HepG2 (cell line): Measurements from ENCODE around the gene PEX14. TPM values are rescaled to one million over a fixed set of nuclear protein-coding genes. Genes with fewer than 3 reads are reported as not detected.

Source experiments
- CAMTA2 ChIP-seq: sonication (generic); formaldehyde crosslinking; IDR thresholded peaks from 2 replicates; pipeline ENCODE4 v1.4.0; 2020; ENCODE audit warnings: mild to moderate bottlenecking, missing genetic modification reagents, borderline replicate concordance
- CHD2 ChIP-seq: IDR thresholded peaks from 2 replicates; pipeline ENCODE4 v1.6.1; 2011; ENCODE audit warnings: low read depth, low read length, improper control_type of control experiment
- NFRKB ChIP-seq: fragments of 450-650 bp; IDR thresholded peaks from 2 replicates; pipeline ENCODE4 v1.6.1; 2017
- RERE ChIP-seq: IDR thresholded peaks from 2 replicates; pipeline ENCODE4 v1.6.1; 2016; ENCODE audit warnings: low read depth, missing genetic modification reagents, missing compliant biosample characterization
- SMAD3 ChIP-seq: sonication (generic); formaldehyde crosslinking; IDR thresholded peaks from 2 replicates; pipeline ENCODE4 v1.4.0; 2020; ENCODE audit warnings: missing genetic modification reagents
- SRSF9 ChIP-seq: fragments of 200-400 bp; formaldehyde crosslinking; IDR thresholded peaks from 2 replicates; pipeline ENCODE4 v1.6.1; 2018; ENCODE audit warnings: borderline replicate concordance, mild to moderate bottlenecking, low read depth, low read length; ENCODE audit not compliant: insufficient read depth, poor library complexity, severe bottlenecking
- TCF7L2 ChIP-seq: IDR thresholded peaks from 2 replicates; pipeline ENCODE4 v1.6.1; 2011; ENCODE audit warnings: mild to moderate bottlenecking, low read depth, low read length, moderate library complexity
- USF2 ChIP-seq, 2 experiments: sonication (generic) in 1 of 2; formaldehyde crosslinking in 1 of 2; IDR thresholded peaks; 2 replicates each; pipeline versions ENCODE4 v1.5.1 to v1.6.1; 2011 to 2020; ENCODE audit warnings: borderline replicate concordance in 1 of 2, low read depth in 1 of 2, low read length in 1 of 2, mild to moderate bottlenecking in 1 of 2, missing genetic modification reagents in 1 of 2, moderate library complexity in 1 of 2
- ZNF12 ChIP-seq: sonication (generic); formaldehyde crosslinking; IDR thresholded peaks from 2 replicates; pipeline ENCODE4 v1.5.0; 2020; ENCODE audit warnings: missing genetic modification reagents
- ZNF274 ChIP-seq: sonication (generic); formaldehyde crosslinking; IDR thresholded peaks from 2 replicates; pipeline ENCODE4 v1.5.1; 2020; ENCODE audit warnings: mild to moderate bottlenecking, missing genetic modification reagents
- ZNF30 ChIP-seq: sonication (generic); formaldehyde crosslinking; IDR thresholded peaks from 2 replicates; pipeline ENCODE4 v1.5.0; 2020; ENCODE audit warnings: mild to moderate bottlenecking, missing genetic modification reagents
- ZNF337 ChIP-seq: sonication (generic); formaldehyde crosslinking; IDR thresholded peaks from 2 replicates; pipeline ENCODE4 v1.5.1; 2020; ENCODE audit warnings: missing genetic modification reagents, low read depth, mild to moderate bottlenecking, borderline replicate concordance
- ZNF33A ChIP-seq: sonication (generic); formaldehyde crosslinking; IDR thresholded peaks from 2 replicates; pipeline ENCODE4 v1.5.1; 2020; ENCODE audit warnings: missing genetic modification reagents, mild to moderate bottlenecking, moderate library complexity, borderline replicate concordance
- ZNF501 ChIP-seq: sonication (generic); formaldehyde crosslinking; IDR thresholded peaks from 2 replicates; pipeline ENCODE4 v1.5.1; 2020; ENCODE audit warnings: mild to moderate bottlenecking, moderate library complexity, missing genetic modification reagents
- ZNF567 ChIP-seq: sonication (generic); formaldehyde crosslinking; IDR thresholded peaks from 2 replicates; pipeline ENCODE4 v1.8.1; 2023; ENCODE audit warnings: mild to moderate bottlenecking, missing genetic modification reagents, borderline replicate concordance
- ZNF724P ChIP-seq: sonication (generic); formaldehyde crosslinking; IDR thresholded peaks from 2 replicates; pipeline ENCODE4 v1.8.0; 2022; ENCODE audit warnings: missing genetic modification reagents, borderline replicate concordance
- ZNF775 ChIP-seq: sonication (generic); formaldehyde crosslinking; IDR thresholded peaks from 2 replicates; pipeline ENCODE4 v1.4.0; 2020; ENCODE audit warnings: missing genetic modification reagents, mild to moderate bottlenecking, moderate library complexity, borderline replicate concordance
- ZSCAN21 ChIP-seq: sonication (generic); formaldehyde crosslinking; IDR thresholded peaks from 2 replicates; pipeline ENCODE4 v1.8.0; 2022; ENCODE audit warnings: mild to moderate bottlenecking, missing genetic modification reagents, moderate library complexity, borderline replicate concordance
- polyA plus RNA-seq, 8 experiments: library from polyadenylated mRNA; depleted of rRNA in 3 of 8; stranded (reverse) in 7 of 8; unstranded in 1 of 8; fragments of >200 nt; fragmentation: Illumina TruSeq in 4 of 8; extraction: Trizol in 4 of 8; gene quantifications; 2 replicates each; pipeline versions ENCODE4 v1.2.1 to v1.2.3, GENCODE V29; 2011 to 2016; ENCODE audit warnings: low read depth in 4 of 8, missing spikeins in 1 of 8, mixed read lengths in 1 of 8; ENCODE audit not compliant: insufficient read depth in 1 of 8
- total RNA-seq, 5 experiments: library from RNA; depleted of rRNA; stranded (reverse); fragments of >200 nt; fragmentation: Illumina TruSeq; extraction: Trizol; gene quantifications; 2 replicates each; pipeline ENCODE4 v1.2.3, GENCODE V29; 2016; ENCODE audit warnings: low read depth in 1 of 5

Gene PEX14
- total and polyA plus RNA-seq, 2 of the 13 experiments (the other 11 are each of a cell fraction or from before 2014, with no cell fraction given), result 6.5 to 9.9 TPM

GRCh38 chr1:10474613-10475507 lies at the start of gene PEX14 (continued):
- TF ChIP-seq RERE (CRISPR knock-in tag), result no peak
- TF ChIP-seq USF2 (IDR thresholded peaks at IDR 0.05; ENCODE audit: low read depth, low read length), result no peak
- TF ChIP-seq USF2 (CRISPR knock-in tag; IDR thresholded peaks at IDR 0.05; ENCODE audit: borderline replicate concordance), result no peak
- no peak for TF ChIP-seq SRSF9
- no peak for TF ChIP-seq CAMTA2 (CRISPR knock-in tag)
- no peak for TF ChIP-seq ZNF567 (CRISPR knock-in tag)
- TF ChIP-seq ZNF775, result no peak
- TF ChIP-seq ZSCAN21 (CRISPR knock-in tag), result no peak
- TF ChIP-seq ZNF337 (CRISPR knock-in tag), result no peak
- TF ChIP-seq NFRKB, result no peak
- TF ChIP-seq ZNF501 (CRISPR knock-in tag), result peak; percentile 41; the same call in 1 of the 2 replicates
- no peak; the same call in 1 of the 2 replicates for TF ChIP-seq CHD2
- TF ChIP-seq TCF7L2, result no peak
- TF ChIP-seq ZNF33A (CRISPR knock-in tag), result no peak
- no peak for TF ChIP-seq SMAD3 (CRISPR knock-in tag)
- TF ChIP-seq ZNF274, result peak; percentile 64; the same call in 1 of the 2 replicates
- TF ChIP-seq ZNF30 (CRISPR knock-in tag), result no peak
- no peak for TF ChIP-seq ZNF724P (CRISPR knock-in tag)
- TF ChIP-seq ZNF12 (CRISPR knock-in tag), result no peak
